Stimulated activated effector memory CD8-positive, alpha-beta T cell treated with anti-CD3 and anti-CD28 coated beads, Interleukin-12 subunit alpha, Interleukin-12 subunit beta, amount 100 ng/mL, for 72 hours (primary cell): ENCODE measurements around the gene MOCOS.
"Not testable (repeated sequence)": the region's sequence is repeated elsewhere in the genome, so short reads cannot be mapped to it uniquely, and the experiment has no call there.

Source experiments
- ATAC-seq: fragments of 150-1000 bp; cut with Tn5 transposase; 2 replicates; pipeline ENCODE4 v1.10.0; 2021
- DNase-seq, 2 donors: peaks; one replicate each; pipeline ENCODE4 v3.0.0; 2021 to 2022; ENCODE audit warnings: low spot score in 2 of 2
- H3K27ac Mint-ChIP-seq: one replicate; pipeline ENCODE4 v1.8.0; 2022; ENCODE audit warnings: mild to moderate bottlenecking, mixed read lengths
- H3K36me3 Mint-ChIP-seq: one replicate; pipeline ENCODE4 v1.8.0; 2022; ENCODE audit warnings: mild to moderate bottlenecking, mixed read lengths
- H3K4me1 Mint-ChIP-seq: one replicate; pipeline ENCODE4 v1.8.0; 2022; ENCODE audit warnings: mixed read lengths
- H3K4me3 Mint-ChIP-seq: one replicate; pipeline ENCODE4 v1.8.0; 2022; ENCODE audit warnings: mild to moderate bottlenecking, mixed read lengths
- H3K9me3 Mint-ChIP-seq: one replicate; pipeline ENCODE4 v1.8.0; 2022; ENCODE audit warnings: mixed read lengths

MOCOS gene

GRCh38 chr18:36203360-36203895, 16.1 kb downstream of the MOCOS start:
- peak in 1 of 2 donors; percentile 32 for DNase-seq
- no peak overlapping the region for H3K4me3 Mint-ChIP-seq
- H3K36me3 Mint-ChIP-seq: no peaks in the 10 kb centered on the region
- H3K9me3 Mint-ChIP-seq: no peaks in the 10 kb centered on the region
- H3K4me1 Mint-ChIP-seq: no peaks in the 10 kb centered on the region
- ATAC-seq: no peak
- H3K27ac Mint-ChIP-seq: no peak overlapping the region

GRCh38 chr18:36205166-36205565, 17.9 kb downstream of the MOCOS start:
- Mint-ChIP-seq H3K4me3 (no peak overlapping the region), H3K27ac (no peak overlapping the region), H3K9me3 (no peaks in the 10 kb centered on the region), H3K4me1 (no peaks in the 10 kb centered on the region), H3K36me3 (no peaks in the 10 kb centered on the region)
- DNase-seq: peak in 1 of 2 donors; percentile 18
- ATAC-seq: no peak

- no peak overlapping the region for H3K4me3 Mint-ChIP-seq
- H3K4me1 Mint-ChIP-seq: no peaks in the 10 kb centered on the region
- no peaks in the 10 kb centered on the region for H3K36me3 Mint-ChIP-seq
- ATAC-seq: no peak
- H3K9me3 Mint-ChIP-seq: no peaks in the 10 kb centered on the region
- no peak for DNase-seq
- H3K27ac Mint-ChIP-seq: no peak overlapping the region
These were observed 20.0 kb downstream of the MOCOS start for GRCh38 chr18:36207303-36207702.

- not testable (repeated sequence) for H3K4me1 Mint-ChIP-seq, H3K27ac Mint-ChIP-seq, DNase-seq, H3K36me3 Mint-ChIP-seq, ATAC-seq, H3K4me3 Mint-ChIP-seq, H3K9me3 Mint-ChIP-seq
These were observed 20.7 kb downstream of the MOCOS start for GRCh38 chr18:36207969-36208368.

- Mint-ChIP-seq H3K4me1 (no peaks in the 10 kb centered on the region), H3K27ac (no peak overlapping the region), H3K36me3 (no peaks in the 10 kb centered on the region), H3K4me3 (no peak overlapping the region), H3K9me3 (no peaks in the 10 kb centered on the region)
- DNase-seq (no peak), ATAC-seq (peak; percentile 25)
These were observed 24.3 kb downstream of the MOCOS start for GRCh38 chr18:36211612-36212065.

- ATAC-seq (no peak), DNase-seq (no peak)
These were observed 25.2 kb downstream of the MOCOS start for GRCh38 chr18:36212301-36213171.

GRCh38 chr18:36214811-36215210, 27.5 kb downstream of the MOCOS start:
- no peaks in the 10 kb centered on the region for H3K4me1 Mint-ChIP-seq
- H3K36me3 Mint-ChIP-seq: no peaks in the 10 kb centered on the region
- DNase-seq: no peak
- no peak overlapping the region for H3K4me3 Mint-ChIP-seq
- no peaks in the 10 kb centered on the region for H3K9me3 Mint-ChIP-seq
- no peak overlapping the region for H3K27ac Mint-ChIP-seq
- ATAC-seq: no peak

More at GRCh38 chr18:36212301-36213171, 25.2 kb downstream of the MOCOS start:
- H3K4me1 Mint-ChIP-seq: no peaks in the 10 kb centered on the region
- H3K27ac Mint-ChIP-seq: no peak overlapping the region
- no peak overlapping the region for H3K4me3 Mint-ChIP-seq
- no peaks in the 10 kb centered on the region for H3K36me3 Mint-ChIP-seq
- H3K9me3 Mint-ChIP-seq: no peaks in the 10 kb centered on the region

GRCh38 chr18:36215577-36215976, 28.3 kb downstream of the MOCOS start:
- H3K27ac Mint-ChIP-seq: no peak overlapping the region
- ATAC-seq: peak; percentile 19
- no peak for DNase-seq

GRCh38 chr18:36217348-36217747, 30.1 kb downstream of the MOCOS start:
- Mint-ChIP-seq H3K4me1 (no peaks in the 10 kb centered on the region), H3K27ac (no peak overlapping the region), H3K9me3 (no peaks in the 10 kb centered on the region), H3K36me3 (no peaks in the 10 kb centered on the region), H3K4me3 (no peak overlapping the region)
- ATAC-seq (no peak), DNase-seq (no peak)

More at GRCh38 chr18:36215577-36215976, 28.3 kb downstream of the MOCOS start:
- no peaks in the 10 kb centered on the region for H3K4me1 Mint-ChIP-seq
- H3K9me3 Mint-ChIP-seq: no peaks in the 10 kb centered on the region
- H3K4me3 Mint-ChIP-seq: no peak overlapping the region
- no peaks in the 10 kb centered on the region for H3K36me3 Mint-ChIP-seq

- no peaks in the 10 kb centered on the region for H3K36me3 Mint-ChIP-seq
- no peaks in the 10 kb centered on the region for H3K4me1 Mint-ChIP-seq
- peaks cover 15% of the 10 kb centered on the region for H3K9me3 Mint-ChIP-seq
- DNase-seq (no peak), ATAC-seq (no peak)
- H3K27ac Mint-ChIP-seq: no peak overlapping the region
- no peak overlapping the region for H3K4me3 Mint-ChIP-seq
These were observed 41.9 kb downstream of the MOCOS start for GRCh38 chr18:36229188-36229587.

GRCh38 chr18:36240510-36240909, 53.2 kb downstream of the MOCOS start:
- not testable (repeated sequence) for H3K4me3 Mint-ChIP-seq, H3K36me3 Mint-ChIP-seq

GRCh38 chr18:36241831-36242230, 54.5 kb downstream of the MOCOS start:
- ATAC-seq (no peak), DNase-seq (no peak)
- Mint-ChIP-seq H3K27ac (no peak overlapping the region), H3K9me3 (peaks cover 3% of the 10 kb centered on the region), H3K4me1 (no peaks in the 10 kb centered on the region), H3K4me3 (no peak overlapping the region), H3K36me3 (no peaks in the 10 kb centered on the region)

More at GRCh38 chr18:36240510-36240909, 53.2 kb downstream of the MOCOS start:
- H3K27ac Mint-ChIP-seq, H3K4me1 Mint-ChIP-seq, ATAC-seq, DNase-seq, H3K9me3 Mint-ChIP-seq: not testable (repeated sequence)

- Mint-ChIP-seq H3K36me3 (no peaks in the 10 kb centered on the region), H3K4me1 (no peaks in the 10 kb centered on the region), H3K27ac (no peak overlapping the region), H3K4me3 (no peak overlapping the region), H3K9me3 (peaks cover 6% of the 10 kb centered on the region)
- DNase-seq (no peak), ATAC-seq (no peak)
These were observed 59.7 kb downstream of the MOCOS start for GRCh38 chr18:36247036-36247435.

GRCh38 chr18:36249392-36249791, 62.1 kb downstream of the MOCOS start:
- ATAC-seq (no peak), DNase-seq (no peak)
- Mint-ChIP-seq H3K4me1 (no peaks in the 10 kb centered on the region), H3K4me3 (no peak overlapping the region), H3K36me3 (no peaks in the 10 kb centered on the region), H3K27ac (no peak overlapping the region), H3K9me3 (peaks cover 6% of the 10 kb centered on the region)

- no peaks in the 10 kb centered on the region for H3K4me1 Mint-ChIP-seq
- H3K36me3 Mint-ChIP-seq: no peaks in the 10 kb centered on the region
- H3K4me3 Mint-ChIP-seq: no peak overlapping the region
- peaks cover 6% of the 10 kb centered on the region for H3K9me3 Mint-ChIP-seq
- no peak overlapping the region for H3K27ac Mint-ChIP-seq
- ATAC-seq: no peak
- no peak for DNase-seq
These were observed 63.5 kb downstream of the MOCOS start for GRCh38 chr18:36250827-36251226.

GRCh38 chr18:36255072-36255698, 67.9 kb downstream of the MOCOS start:
- ATAC-seq (no peak), DNase-seq (no peak)
- Mint-ChIP-seq H3K27ac (no peak overlapping the region), H3K9me3 (no peaks in the 10 kb centered on the region), H3K4me1 (no peaks in the 10 kb centered on the region), H3K36me3 (no peaks in the 10 kb centered on the region), H3K4me3 (no peak overlapping the region)
